ENCODE results near the gene LY6G6C. TPM values are rescaled to one million over a fixed set of nuclear protein-coding genes. Genes with fewer than 3 reads are reported as not detected.

The LY6G6C gene
- total RNA-seq, 6 donors from 2014 or later, result 0.23 TPM; not detected in 5

GRCh38 chr6:31758281-31758680, 36.7 kb upstream of the LY6G6C start:
- no peaks in the 10 kb centered on the region for H3K9me3 ChIP-seq
- no peaks in the 10 kb centered on the region for H3K36me3 ChIP-seq
- H3K27me3 ChIP-seq, result no peaks in the 10 kb centered on the region

GRCh38 chr6:31752739-31753319, 31.3 kb upstream of the LY6G6C start:
- WGBS, 2 donors, result 76 to 80% methylated on average over 8 of the region's 8 CpGs
- TF ChIP-seq POLR2A (IDR thresholded peaks at IDR 0.05), result no peak
- TF ChIP-seq CTCF (IDR thresholded peaks at IDR 0.05), result no peak
- TF ChIP-seq POLR2AphosphoS5 (IDR thresholded peaks at IDR 0.05), result no peak
- no peak for TF ChIP-seq EP300 (IDR thresholded peaks at IDR 0.05)
- H3K27ac ChIP-seq, result no peak overlapping the region
- H3K9me3 ChIP-seq, result no peaks in the 10 kb centered on the region
- DNase-seq (no peak), ATAC-seq (ENCODE audit: low FRiP score in 2 of 2) (no peak)
- no peaks in the 10 kb centered on the region for H3K27me3 ChIP-seq
- no peaks in the 10 kb centered on the region for H3K4me1 ChIP-seq
- no peak overlapping the region for H3K4me3 ChIP-seq
- no peaks in the 10 kb centered on the region for H3K36me3 ChIP-seq

More at GRCh38 chr6:31758281-31758680, 36.7 kb upstream of the LY6G6C start:
- TF ChIP-seq EP300 (IDR thresholded peaks at IDR 0.05) (no peak), POLR2A (IDR thresholded peaks at IDR 0.05) (no peak), CTCF (IDR thresholded peaks at IDR 0.05) (no peak), POLR2AphosphoS5 (IDR thresholded peaks at IDR 0.05) (no peak)
- Histone ChIP-seq H3K4me3 (no peak overlapping the region), H3K27ac (no peak overlapping the region), H3K4me1 (peaks cover 0 to 5% (median 1%) of the 10 kb centered on the region in 4 donors)
- WGBS, 2 donors, result 97 to 100% methylated on average over 2 of the region's 2 CpGs
- DNase-seq, result no peak
- no peak for ATAC-seq (ENCODE audit: low FRiP score in 2 of 2)

- Histone ChIP-seq H3K36me3 (no peaks in the 10 kb centered on the region), H3K4me1 (no peaks in the 10 kb centered on the region), H3K27ac (no peak overlapping the region), H3K4me3 (no peak overlapping the region), H3K9me3 (no peaks in the 10 kb centered on the region), H3K27me3 (no peaks in the 10 kb centered on the region)
- WGBS, 2 donors, result 86 to 88% methylated on average over 7 of the region's 7 CpGs
- TF ChIP-seq CTCF (IDR thresholded peaks at IDR 0.05) (no peak), EP300 (IDR thresholded peaks at IDR 0.05) (no peak), POLR2A (IDR thresholded peaks at IDR 0.05) (no peak), POLR2AphosphoS5 (IDR thresholded peaks at IDR 0.05) (no peak)
- no peak for ATAC-seq (ENCODE audit: low FRiP score in 2 of 2)
- no peak for DNase-seq
Observed at GRCh38 chr6:31750411-31751022, 29.0 kb upstream of the LY6G6C start.

- no peak for DNase-seq
- no peaks in the 10 kb centered on the region for H3K27me3 ChIP-seq
- H3K4me1 ChIP-seq, result no peaks in the 10 kb centered on the region
- H3K27ac ChIP-seq, result no peak overlapping the region
- no peaks in the 10 kb centered on the region for H3K36me3 ChIP-seq
- H3K4me3 ChIP-seq, result no peak overlapping the region
- no peak for ATAC-seq (ENCODE audit: low FRiP score in 2 of 2)
- no peaks in the 10 kb centered on the region for H3K9me3 ChIP-seq
- WGBS, 2 donors, result 92 to 95% methylated on average over 8 of the region's 8 CpGs
- TF ChIP-seq EP300 (IDR thresholded peaks at IDR 0.05) (no peak), POLR2A (IDR thresholded peaks at IDR 0.05) (no peak), CTCF (IDR thresholded peaks at IDR 0.05) (no peak), POLR2AphosphoS5 (IDR thresholded peaks at IDR 0.05) (no peak)
Observed at GRCh38 chr6:31749301-31750036, 27.9 kb upstream of the LY6G6C start.

Data from upper lobe of left lung (tissue), 6 donors.